SK-N-SH treated with all-trans-retinoic acid at 6 μM for 48 hours (cell line): ENCODE measurements around the gene CNIH2.

Source experiments
- ATAC-seq: fragments of 200-7000 bp; cut with Tn5 transposase; 3 replicates; pipeline ENCODE4 v1.9.1; 2020; ENCODE audit warnings: mild to moderate bottlenecking, moderate library complexity
- ARNTL ChIP-seq: fragments of 450-650 bp; formaldehyde crosslinking; IDR thresholded peaks from 2 replicates; pipeline ENCODE4 v1.5.0; 2020; ENCODE audit warnings: low read depth, mild to moderate bottlenecking, moderate library complexity, borderline replicate concordance
- BACH2 ChIP-seq: fragments of 250-450 bp; sonication (Bioruptor Pico); IDR thresholded peaks from 2 replicates; pipeline ENCODE4 v1.9.0; 2021; ENCODE audit warnings: mild to moderate bottlenecking, borderline replicate concordance
- CREB5 ChIP-seq: fragments of 250-450 bp; sonication (Bioruptor Pico); IDR thresholded peaks from 2 replicates; pipeline ENCODE4 v1.5.1; 2020; ENCODE audit warnings: low read depth, mild to moderate bottlenecking, moderate library complexity
- CSDC2 ChIP-seq: fragments of 250-450 bp; sonication (Bioruptor Pico); IDR thresholded peaks from 2 replicates; pipeline ENCODE4 v1.5.0; 2020; ENCODE audit warnings: mild to moderate bottlenecking, moderate library complexity
- ESRRG ChIP-seq: fragments of 250-450 bp; sonication (Bioruptor Pico); IDR thresholded peaks from 2 replicates; pipeline ENCODE4 v1.6.1; 2021; ENCODE audit warnings: mild to moderate bottlenecking
- GLIS3 ChIP-seq: fragments of 250-450 bp; sonication (Bioruptor Pico); IDR thresholded peaks from 2 replicates; pipeline ENCODE4 v1.5.0; 2020; ENCODE audit warnings: mild to moderate bottlenecking, moderate library complexity
- ISL1 ChIP-seq: fragments of 250-450 bp; sonication (Bioruptor Pico); IDR thresholded peaks from 2 replicates; pipeline ENCODE4 v2.1.2; 2022; ENCODE audit warnings: mild to moderate bottlenecking, moderate library complexity
- OSR1 ChIP-seq: fragments of 250-450 bp; sonication (Bioruptor Pico); IDR thresholded peaks from 2 replicates; pipeline ENCODE4 v1.8.0; 2022; ENCODE audit warnings: moderate library complexity, mild to moderate bottlenecking, inconsistent platforms
- POU6F1 ChIP-seq: fragments of 250-450 bp; sonication (Bioruptor Pico); IDR thresholded peaks from 2 replicates; pipeline ENCODE4 v1.8.0; 2021; ENCODE audit warnings: low read depth, mild to moderate bottlenecking, moderate library complexity, borderline replicate concordance
- RARB ChIP-seq: fragments of 250-450 bp; sonication (Bioruptor Pico); IDR thresholded peaks from 2 replicates; pipeline ENCODE4 v1.8.0; 2021; ENCODE audit warnings: mild to moderate bottlenecking, moderate library complexity
- SNAI2 ChIP-seq: fragments of 250-450 bp; sonication (Bioruptor Pico); IDR thresholded peaks from 2 replicates; pipeline ENCODE4 v1.5.0; 2020; ENCODE audit warnings: mild to moderate bottlenecking, moderate library complexity
- TCF4 ChIP-seq: fragments of 250-450 bp; sonication (Bioruptor Pico); IDR thresholded peaks from 2 replicates; pipeline ENCODE4 v1.8.0; 2021; ENCODE audit warnings: mild to moderate bottlenecking, moderate library complexity, borderline replicate concordance
- ZC3H10 ChIP-seq: fragments of 250-450 bp; sonication (Bioruptor Pico); IDR thresholded peaks from 2 replicates; pipeline ENCODE4 v1.5.1; 2021; ENCODE audit warnings: mild to moderate bottlenecking, moderate library complexity
- ZFP3 ChIP-seq: fragments of 250-450 bp; sonication (Bioruptor Pico); IDR thresholded peaks from 2 replicates; pipeline ENCODE4 v1.5.0; 2020; ENCODE audit warnings: mild to moderate bottlenecking, moderate library complexity
- ZFP30 ChIP-seq: fragments of 450-650 bp; formaldehyde crosslinking; IDR thresholded peaks from 2 replicates; pipeline ENCODE4 v1.5.0; 2022; ENCODE audit warnings: mild to moderate bottlenecking, moderate library complexity
- ZNF565 ChIP-seq: fragments of 450-650 bp; formaldehyde crosslinking; conservative IDR thresholded peaks from 2 replicates; pipeline ENCODE4 v1.5.0; 2020; ENCODE audit warnings: low read depth, mild to moderate bottlenecking, moderate library complexity
- ZNF70 ChIP-seq: fragments of 450-650 bp; formaldehyde crosslinking; IDR thresholded peaks from 2 replicates; pipeline ENCODE4 v1.5.0; 2020; ENCODE audit warnings: mild to moderate bottlenecking, moderate library complexity
- ZNF8 ChIP-seq: fragments of 450-650 bp; formaldehyde crosslinking; IDR thresholded peaks from 2 replicates; pipeline ENCODE4 v1.5.0; 2020; ENCODE audit warnings: mild to moderate bottlenecking, moderate library complexity
- TF ChIP-seq, protein P1 (sequence below): fragments of 250-450 bp; sonication (Bioruptor Pico); IDR thresholded peaks from 2 replicates; pipeline ENCODE4 v1.5.1; 2021; ENCODE audit warnings: mild to moderate bottlenecking, moderate library complexity
- TF ChIP-seq, protein P2 (sequence below): fragments of 250-450 bp; sonication (Bioruptor Pico); IDR thresholded peaks from 2 replicates; pipeline ENCODE4 v1.5.0; 2020; ENCODE audit warnings: mild to moderate bottlenecking, moderate library complexity
- TF ChIP-seq, protein P3 (sequence below): fragments of 250-450 bp; sonication (Bioruptor Pico); IDR thresholded peaks from 2 replicates; pipeline ENCODE4 v1.8.0; 2020; ENCODE audit warnings: mild to moderate bottlenecking, moderate library complexity, borderline replicate concordance

CNIH2 gene

DNA sequence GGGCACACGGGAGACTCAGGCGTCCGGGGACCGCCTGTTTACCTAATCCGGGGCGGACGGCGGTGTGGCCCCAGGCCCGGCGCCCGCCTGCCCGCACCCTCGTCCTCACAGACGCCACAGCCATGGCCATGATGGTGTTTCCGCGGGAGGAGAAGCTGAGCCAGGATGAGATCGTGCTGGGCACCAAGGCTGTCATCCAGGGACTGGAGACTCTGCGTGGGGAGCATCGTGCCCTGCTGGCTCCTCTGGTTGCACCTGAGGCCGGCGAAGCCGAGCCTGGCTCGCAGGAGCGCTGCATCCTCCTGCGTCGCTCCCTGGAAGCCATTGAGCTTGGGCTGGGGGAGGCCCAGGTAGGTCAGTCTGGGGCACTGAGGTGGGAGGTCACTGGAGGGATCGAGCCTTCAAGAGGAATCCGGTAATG is 19.5 kb upstream of the CNIH2 start:
- peak; percentile 18 for ATAC-seq
- TF ChIP-seq GLIS3 (CRISPR knock-in tag), result 0 out of 2 replicates have a peak, but pooled peaks have one; percentile 24
- TF ChIP-seq ZFP3 (CRISPR knock-in tag), result no peak

DNA sequence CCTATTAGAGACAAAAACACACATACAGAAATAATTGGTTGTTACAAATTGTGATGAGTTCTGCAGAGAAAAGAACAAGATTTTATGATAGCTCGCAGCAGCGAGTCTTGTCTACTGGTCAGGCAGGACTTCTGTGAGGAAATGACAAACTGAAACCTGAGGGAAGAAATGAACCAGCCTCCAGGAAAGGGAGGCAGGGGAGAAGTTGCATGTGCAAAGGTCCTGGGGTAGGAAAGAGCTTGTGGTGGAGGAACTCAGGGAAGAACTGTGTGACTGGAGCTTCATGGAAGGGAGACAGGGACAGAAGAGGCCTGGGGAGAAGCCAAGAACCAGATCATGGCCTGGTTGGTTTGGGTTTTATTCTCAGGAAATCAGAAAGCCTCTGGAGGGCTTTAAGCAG is 18.8 kb upstream of the CNIH2 start:
- TF ChIP-seq, protein P1, sequence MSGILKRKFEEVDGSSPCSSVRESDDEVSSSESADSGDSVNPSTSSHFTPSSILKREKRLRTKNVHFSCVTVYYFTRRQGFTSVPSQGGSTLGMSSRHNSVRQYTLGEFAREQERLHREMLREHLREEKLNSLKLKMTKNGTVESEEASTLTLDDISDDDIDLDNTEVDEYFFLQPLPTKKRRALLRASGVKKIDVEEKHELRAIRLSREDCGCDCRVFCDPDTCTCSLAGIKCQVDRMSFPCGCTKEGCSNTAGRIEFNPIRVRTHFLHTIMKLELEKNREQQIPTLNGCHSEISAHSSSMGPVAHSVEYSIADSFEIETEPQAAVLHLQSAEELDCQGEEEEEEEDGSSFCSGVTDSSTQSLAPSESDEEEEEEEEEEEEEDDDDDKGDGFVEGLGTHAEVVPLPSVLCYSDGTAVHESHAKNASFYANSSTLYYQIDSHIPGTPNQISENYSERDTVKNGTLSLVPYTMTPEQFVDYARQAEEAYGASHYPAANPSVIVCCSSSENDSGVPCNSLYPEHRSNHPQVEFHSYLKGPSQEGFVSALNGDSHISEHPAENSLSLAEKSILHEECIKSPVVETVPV (CRISPR knock-in tag), result no peak
- no peak for TF ChIP-seq ESRRG (CRISPR knock-in tag)
- TF ChIP-seq RARB, result no peak
- no peak for TF ChIP-seq BACH2 (CRISPR knock-in tag)
- no peak for TF ChIP-seq ZFP30 (CRISPR knock-in tag)
- TF ChIP-seq ZNF8 (CRISPR knock-in tag), result no peak
- TF ChIP-seq, protein P2, sequence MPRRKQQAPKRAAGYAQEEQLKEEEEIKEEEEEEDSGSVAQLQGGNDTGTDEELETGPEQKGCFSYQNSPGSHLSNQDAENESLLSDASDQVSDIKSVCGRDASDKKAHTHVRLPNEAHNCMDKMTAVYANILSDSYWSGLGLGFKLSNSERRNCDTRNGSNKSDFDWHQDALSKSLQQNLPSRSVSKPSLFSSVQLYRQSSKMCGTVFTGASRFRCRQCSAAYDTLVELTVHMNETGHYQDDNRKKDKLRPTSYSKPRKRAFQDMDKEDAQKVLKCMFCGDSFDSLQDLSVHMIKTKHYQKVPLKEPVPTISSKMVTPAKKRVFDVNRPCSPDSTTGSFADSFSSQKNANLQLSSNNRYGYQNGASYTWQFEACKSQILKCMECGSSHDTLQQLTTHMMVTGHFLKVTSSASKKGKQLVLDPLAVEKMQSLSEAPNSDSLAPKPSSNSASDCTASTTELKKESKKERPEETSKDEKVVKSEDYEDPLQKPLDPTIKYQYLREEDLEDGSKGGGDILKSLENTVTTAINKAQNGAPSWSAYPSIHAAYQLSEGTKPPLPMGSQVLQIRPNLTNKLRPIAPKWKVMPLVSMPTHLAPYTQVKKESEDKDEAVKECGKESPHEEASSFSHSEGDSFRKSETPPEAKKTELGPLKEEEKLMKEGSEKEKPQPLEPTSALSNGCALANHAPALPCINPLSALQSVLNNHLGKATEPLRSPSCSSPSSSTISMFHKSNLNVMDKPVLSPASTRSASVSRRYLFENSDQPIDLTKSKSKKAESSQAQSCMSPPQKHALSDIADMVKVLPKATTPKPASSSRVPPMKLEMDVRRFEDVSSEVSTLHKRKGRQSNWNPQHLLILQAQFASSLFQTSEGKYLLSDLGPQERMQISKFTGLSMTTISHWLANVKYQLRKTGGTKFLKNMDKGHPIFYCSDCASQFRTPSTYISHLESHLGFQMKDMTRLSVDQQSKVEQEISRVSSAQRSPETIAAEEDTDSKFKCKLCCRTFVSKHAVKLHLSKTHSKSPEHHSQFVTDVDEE (CRISPR knock-in tag), result no peak
- no peak for TF ChIP-seq TCF4
- no peak for TF ChIP-seq OSR1
- no peak for TF ChIP-seq CSDC2 (CRISPR knock-in tag)
- TF ChIP-seq SNAI2 (CRISPR knock-in tag), result no peak
- TF ChIP-seq GLIS3 (CRISPR knock-in tag), result no peak
- TF ChIP-seq ISL1 (CRISPR knock-in tag), result no peak
- no peak for TF ChIP-seq ZC3H10 (CRISPR knock-in tag)
- ATAC-seq, result no peak

GRCh38 chr11:66259956-66260355 is 18.0 kb upstream of the CNIH2 start:
- TF ChIP-seq, protein P2 (CRISPR knock-in tag), result no peak
- TF ChIP-seq ZNF8 (CRISPR knock-in tag), result no peak
- no peak for ATAC-seq

DNA sequence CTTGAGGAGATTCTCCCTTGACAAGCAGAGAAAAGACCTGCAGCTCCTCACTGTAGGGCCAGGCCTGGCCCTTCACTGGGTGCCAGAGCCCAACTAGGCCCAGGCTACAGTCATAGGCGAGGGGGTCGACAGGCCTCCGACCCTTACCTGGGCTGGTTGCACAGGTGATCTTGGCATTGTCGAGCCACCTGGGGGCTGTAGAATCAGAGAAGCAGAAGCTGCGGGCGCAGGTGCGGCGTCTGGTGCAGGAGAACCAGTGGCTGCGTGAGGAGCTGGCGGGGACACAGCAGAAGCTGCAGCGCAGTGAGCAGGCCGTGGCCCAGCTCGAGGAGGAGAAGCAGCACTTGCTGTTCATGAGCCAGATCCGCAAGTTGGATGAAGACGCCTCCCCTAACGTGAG is 16.4 kb upstream of the CNIH2 start:
- no peak for ATAC-seq
- TF ChIP-seq SNAI2 (CRISPR knock-in tag), result no peak
- TF ChIP-seq ZFP3 (CRISPR knock-in tag), result no peak
- TF ChIP-seq ZC3H10 (CRISPR knock-in tag), result no peak
- TF ChIP-seq ZNF70 (CRISPR knock-in tag), result no peak
- no peak for TF ChIP-seq POU6F1 (CRISPR knock-in tag)
- TF ChIP-seq BACH2 (CRISPR knock-in tag), result no peak
- no peak for TF ChIP-seq GLIS3 (CRISPR knock-in tag)
- no peak for TF ChIP-seq CREB5 (CRISPR knock-in tag)
- TF ChIP-seq, protein P3, sequence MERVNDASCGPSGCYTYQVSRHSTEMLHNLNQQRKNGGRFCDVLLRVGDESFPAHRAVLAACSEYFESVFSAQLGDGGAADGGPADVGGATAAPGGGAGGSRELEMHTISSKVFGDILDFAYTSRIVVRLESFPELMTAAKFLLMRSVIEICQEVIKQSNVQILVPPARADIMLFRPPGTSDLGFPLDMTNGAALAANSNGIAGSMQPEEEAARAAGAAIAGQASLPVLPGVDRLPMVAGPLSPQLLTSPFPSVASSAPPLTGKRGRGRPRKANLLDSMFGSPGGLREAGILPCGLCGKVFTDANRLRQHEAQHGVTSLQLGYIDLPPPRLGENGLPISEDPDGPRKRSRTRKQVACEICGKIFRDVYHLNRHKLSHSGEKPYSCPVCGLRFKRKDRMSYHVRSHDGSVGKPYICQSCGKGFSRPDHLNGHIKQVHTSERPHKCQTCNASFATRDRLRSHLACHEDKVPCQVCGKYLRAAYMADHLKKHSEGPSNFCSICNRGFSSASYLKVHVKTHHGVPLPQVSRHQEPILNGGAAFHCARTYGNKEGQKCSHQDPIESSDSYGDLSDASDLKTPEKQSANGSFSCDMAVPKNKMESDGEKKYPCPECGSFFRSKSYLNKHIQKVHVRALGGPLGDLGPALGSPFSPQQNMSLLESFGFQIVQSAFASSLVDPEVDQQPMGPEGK (CRISPR knock-in tag), result no peak
- TF ChIP-seq OSR1, result no peak
- TF ChIP-seq ZNF8 (CRISPR knock-in tag), result no peak
- no peak for TF ChIP-seq ZNF565 (CRISPR knock-in tag)
- TF ChIP-seq, protein P2 (CRISPR knock-in tag), result no peak
- TF ChIP-seq TCF4, result no peak
- TF ChIP-seq ARNTL (CRISPR knock-in tag), result no peak
- TF ChIP-seq RARB, result no peak
